Mesenchymal stem cell (in vitro differentiated cells and primary cell): ENCODE measurements around the gene ARID5A.

ENCODE experiments used
- DNase-seq: peaks from one replicate; pipeline ENCODE4 v3.0.0-alpha.2; 2013
- H2AFZ ChIP-seq: one replicate; pipeline ENCODE4 v1.6.1; 2013; ENCODE audit warnings: low read depth, mild to moderate bottlenecking, control low read depth, inconsistent platforms, low read length, moderate library complexity
- H2AK5ac ChIP-seq: 2 replicates; pipeline ENCODE4 v1.6.1; 2013; ENCODE audit warnings: low read length, moderate library complexity, mild to moderate bottlenecking, inconsistent platforms; ENCODE audit not compliant: severe bottlenecking
- H2BK120ac ChIP-seq: one replicate; pipeline ENCODE4 v1.6.1; 2013; ENCODE audit warnings: low read depth, mild to moderate bottlenecking, inconsistent platforms, low read length, moderate library complexity
- H2BK12ac ChIP-seq, 2 experiments: one replicate each; pipeline ENCODE4 v1.6.1; 2013; ENCODE audit warnings: inconsistent platforms in 2 of 2, low read length in 2 of 2, mild to moderate bottlenecking in 2 of 2, moderate library complexity in 2 of 2, control low read depth in 1 of 2
- H2BK15ac ChIP-seq: one replicate; pipeline ENCODE4 v1.6.1; 2013; ENCODE audit warnings: mild to moderate bottlenecking, low read depth, inconsistent platforms; ENCODE audit not compliant: poor library complexity, severe bottlenecking
- H2BK5ac ChIP-seq: 2 replicates; pipeline ENCODE4 v1.6.1; 2013; ENCODE audit warnings: low read depth, mild to moderate bottlenecking, low read length, control low read depth, inconsistent platforms; ENCODE audit not compliant: poor library complexity, severe bottlenecking
- H3K14ac ChIP-seq, 2 experiments: one replicate each; pipeline ENCODE4 v1.6.1; 2013; ENCODE audit warnings: inconsistent platforms in 2 of 2, low read length in 2 of 2, control low read depth in 1 of 2, mild to moderate bottlenecking in 1 of 2, moderate library complexity in 1 of 2
- H3K18ac ChIP-seq, 2 experiments: one replicate each; pipeline ENCODE4 v1.6.1; 2013; ENCODE audit warnings: inconsistent platforms in 2 of 2, low read length in 2 of 2, control low read depth in 1 of 2, low read depth in 1 of 2, mild to moderate bottlenecking in 1 of 2
- H3K23ac ChIP-seq, 2 experiments: one replicate each; pipeline ENCODE4 v1.6.1; 2013; ENCODE audit warnings: inconsistent platforms in 2 of 2, low read length in 2 of 2, mild to moderate bottlenecking in 2 of 2, moderate library complexity in 2 of 2, control low read depth in 1 of 2
- H3K27ac ChIP-seq: 2 replicates; pipeline ENCODE4 v1.5.1; 2013; ENCODE audit warnings: mild to moderate bottlenecking, moderate library complexity, low read length, control low read depth, inconsistent platforms; ENCODE audit not compliant: poor library complexity, severe bottlenecking
- H3K27me3 ChIP-seq, 2 experiments: 2 replicates each; pipeline versions ENCODE4 v1.6.1 to v1.7.0; 2013; ENCODE audit warnings: low read length in 2 of 2, mild to moderate bottlenecking in 2 of 2, moderate library complexity in 2 of 2, control low read depth in 1 of 2, inconsistent platforms in 1 of 2; ENCODE audit not compliant: control insufficient read depth in 1 of 2, insufficient read depth in 1 of 2
- H3K36me3 ChIP-seq, 2 experiments: 2 replicates each; pipeline versions ENCODE4 v1.6.1 to v1.7.0; 2013; ENCODE audit warnings: low read length in 2 of 2, control low read depth in 1 of 2, inconsistent platforms in 1 of 2, low read depth in 1 of 2, mild to moderate bottlenecking in 1 of 2; ENCODE audit not compliant: insufficient read depth in 2 of 2, control insufficient read depth in 1 of 2
- H3K4ac ChIP-seq, 2 experiments: one replicate each; pipeline ENCODE4 v1.6.1; 2013; ENCODE audit warnings: inconsistent platforms in 2 of 2, low read length in 2 of 2, mild to moderate bottlenecking in 2 of 2, moderate library complexity in 2 of 2, control low read depth in 1 of 2, low read depth in 1 of 2
- H3K4me1 ChIP-seq: 2 replicates; pipeline ENCODE4 v1.6.1; 2013; ENCODE audit warnings: low read depth, low read length, control low read depth; ENCODE audit not compliant: control insufficient read depth, insufficient read depth
- H3K4me2 ChIP-seq: 2 replicates; pipeline ENCODE4 v1.6.1; 2013; ENCODE audit warnings: low read length, mild to moderate bottlenecking, inconsistent platforms; ENCODE audit not compliant: poor library complexity, severe bottlenecking
- H3K4me3 ChIP-seq, 2 experiments: 2 replicates each; pipeline versions ENCODE4 v1.5.1 to v1.7.0; 2013; ENCODE audit warnings: low read length in 2 of 2, mild to moderate bottlenecking in 2 of 2, control low read depth in 1 of 2, low read depth in 1 of 2; ENCODE audit not compliant: insufficient read depth in 1 of 2
- H3K79me1 ChIP-seq: replicated peaks from 2 replicates; pipeline ENCODE4 v1.6.1; 2013; ENCODE audit warnings: mild to moderate bottlenecking, control low read depth, low read length, inconsistent platforms; ENCODE audit not compliant: poor library complexity, severe bottlenecking
- H3K9ac ChIP-seq: 2 replicates; pipeline ENCODE4 v1.7.0; 2013; ENCODE audit warnings: mild to moderate bottlenecking, low read length, moderate library complexity
- H3K9me3 ChIP-seq: 2 replicates; pipeline ENCODE4 v1.7.0; 2013; ENCODE audit warnings: mild to moderate bottlenecking, low read length; ENCODE audit not compliant: control insufficient read depth
- H4K8ac ChIP-seq: one replicate; pipeline ENCODE4 v1.6.1; 2013; ENCODE audit warnings: inconsistent platforms, mild to moderate bottlenecking, low read length, moderate library complexity
- H4K91ac ChIP-seq: one replicate; pipeline ENCODE4 v1.6.1; 2013; ENCODE audit warnings: mild to moderate bottlenecking, low read length, inconsistent platforms
- WGBS: methylation state at CpG from one replicate; pipeline ENCODE4 v1.1.7; 2013; ENCODE audit warnings: mixed read lengths; 5-methylcytosine and 5-hydroxymethylcytosine counted together

Gene ARID5A

DNA sequence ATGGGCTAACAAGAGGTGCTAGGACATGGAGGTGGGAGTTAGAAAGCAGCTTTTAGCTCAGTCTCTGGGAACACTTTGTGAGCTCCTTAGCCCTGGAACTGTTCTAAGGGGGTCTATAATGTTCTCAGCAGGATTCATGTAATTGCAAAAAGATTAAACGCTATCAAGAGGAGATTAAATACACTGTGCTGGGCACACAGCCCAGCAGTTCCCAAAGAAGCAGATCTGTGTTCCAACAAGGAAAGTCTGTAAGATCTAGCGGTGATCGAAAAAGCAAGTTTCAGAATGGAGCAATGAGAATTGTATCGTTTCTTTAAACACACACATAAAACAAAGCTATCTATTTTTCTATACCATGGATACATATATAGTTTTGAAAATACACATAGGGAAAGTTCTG is 2.4 kb upstream of the ARID5A start:
- Histone ChIP-seq H3K23ac (no peak overlapping the region), H4K91ac (no peak overlapping the region), H3K27ac (no peak overlapping the region), H3K9ac (peak overlapping the region; percentile 56), H3K79me1 (peaks cover 16% of the 10 kb centered on the region), H3K4me3 (peak overlapping the region in 1 of 2 experiments; percentile 45), H3K14ac (no peak overlapping the region), H2BK12ac (no peak overlapping the region), H3K4ac (no peak overlapping the region), H2AK5ac (no peak overlapping the region), H3K36me3 (no peaks in the 10 kb centered on the region), H3K9me3 (no peaks in the 10 kb centered on the region), H3K4me1 (peaks cover 51% of the 10 kb centered on the region), H3K4me2 (no peak overlapping the region), H3K27me3 (no peaks in the 10 kb centered on the region), H3K18ac (no peak overlapping the region), H2BK5ac (no peak overlapping the region), H4K8ac (no peak overlapping the region), H2BK120ac (no peak overlapping the region), H2BK15ac (no peak overlapping the region), H2AFZ (no peak overlapping the region)
- no peak for DNase-seq
- 97% methylated on average over 3 of the region's 4 CpGs for WGBS

DNA sequence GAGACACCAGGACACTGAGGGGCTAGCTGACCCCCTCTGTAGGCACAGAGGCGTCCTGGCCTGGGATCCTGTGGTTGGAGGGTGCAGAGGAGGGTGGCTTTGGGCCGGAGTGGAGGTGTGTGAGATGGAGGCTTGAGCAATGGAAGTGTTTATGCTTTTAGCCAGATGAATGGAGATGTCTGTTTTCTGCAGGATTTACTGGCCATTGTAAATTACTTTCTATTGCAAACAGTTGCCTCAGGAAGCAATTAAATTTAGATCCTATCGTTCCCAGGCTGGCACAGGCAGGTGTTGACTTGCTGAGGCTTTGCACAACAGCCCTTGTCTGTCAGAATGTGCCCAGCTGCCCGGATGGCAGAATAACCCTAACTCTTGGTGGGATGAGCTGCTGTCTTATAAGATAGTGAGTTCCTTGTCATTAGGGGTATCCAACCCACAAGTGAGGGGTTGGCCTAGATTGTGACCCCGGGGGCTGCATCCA is 1.8 kb upstream of the ARID5A start:
- Histone ChIP-seq H4K91ac (no peak overlapping the region), H3K9me3 (no peaks in the 10 kb centered on the region), H3K23ac (no peak overlapping the region), H3K9ac (no peak overlapping the region), H2AFZ (no peak overlapping the region), H2BK12ac (no peak overlapping the region), H2BK120ac (no peak overlapping the region), H3K4me2 (no peak overlapping the region), H3K79me1 (peaks cover 22% of the 10 kb centered on the region), H3K4me1 (peaks cover 53% of the 10 kb centered on the region), H2BK15ac (no peak overlapping the region), H3K4ac (no peak overlapping the region), H3K27me3 (no peaks in the 10 kb centered on the region), H3K27ac (no peak overlapping the region), H2BK5ac (no peak overlapping the region), H3K18ac (no peak overlapping the region), H3K36me3 (no peaks in the 10 kb centered on the region), H2AK5ac (no peak overlapping the region), H3K14ac (no peak overlapping the region), H4K8ac (no peak overlapping the region), H3K4me3 (no peak overlapping the region)
- DNase-seq, result no peak
- 50% methylated on average over 5 of the region's 5 CpGs for WGBS

- Histone ChIP-seq H3K79me1 (peaks cover 26% of the 10 kb centered on the region), H2BK120ac (no peak overlapping the region), H3K4ac (no peak overlapping the region), H3K9me3 (no peaks in the 10 kb centered on the region), H3K4me2 (no peak overlapping the region), H3K4me3 (no peak overlapping the region), H3K23ac (no peak overlapping the region), H4K91ac (no peak overlapping the region), H2AK5ac (no peak overlapping the region), H3K9ac (no peak overlapping the region), H2BK12ac (no peak overlapping the region), H3K27me3 (no peaks in the 10 kb centered on the region), H2BK5ac (no peak overlapping the region), H3K18ac (no peak overlapping the region), H4K8ac (no peak overlapping the region), H2AFZ (no peak overlapping the region), H3K36me3 (no peaks in the 10 kb centered on the region), H3K14ac (no peak overlapping the region), H2BK15ac (no peak overlapping the region), H3K27ac (no peak overlapping the region), H3K4me1 (peaks cover 49% of the 10 kb centered on the region)
- WGBS, result 81% methylated on average over 3 of the region's 4 CpGs
- DNase-seq, result no peak
Measured at GRCh38 chr2:96535331-96535730, 1.2 kb upstream of the ARID5A start.

DNA sequence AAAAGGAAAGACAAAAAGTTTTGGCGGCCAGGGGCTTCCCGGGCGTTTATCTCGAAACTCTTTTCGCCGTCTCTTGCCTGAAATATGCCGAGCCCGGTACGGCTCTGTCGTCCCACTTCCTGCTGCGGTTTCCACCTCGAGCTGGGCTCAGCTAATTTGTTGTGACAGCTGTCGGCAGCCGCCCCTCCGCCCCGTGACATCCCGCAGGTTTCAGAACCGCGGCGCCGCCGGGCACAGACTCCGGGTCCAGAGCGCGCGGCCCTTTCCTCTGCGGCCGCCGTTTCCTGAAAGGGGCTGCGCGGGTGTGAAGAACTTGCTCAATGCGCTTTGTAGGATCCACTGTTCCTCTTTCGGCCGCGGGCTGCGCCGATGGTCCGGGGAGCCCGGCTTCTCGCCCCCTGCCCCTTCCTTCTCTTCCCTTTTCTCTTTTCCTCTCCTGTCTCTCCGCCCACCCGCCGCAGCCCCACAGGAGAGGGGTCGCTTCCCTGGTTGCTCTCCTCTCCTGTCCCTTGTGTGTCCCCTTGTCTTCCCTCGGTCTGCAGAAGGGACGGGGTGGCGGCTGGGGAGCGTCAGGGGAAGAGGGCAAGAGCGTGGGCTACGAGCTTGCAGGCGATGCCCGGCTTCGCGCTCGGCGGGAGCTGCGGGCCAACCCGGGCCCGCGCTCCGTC is 648 bp downstream of the ARID5A start:
- Histone ChIP-seq H3K27ac (no peak overlapping the region), H3K79me1 (peaks cover 32% of the 10 kb centered on the region), H3K4me2 (peak overlapping the region; percentile 94), H2BK120ac (peak overlapping the region; percentile 24), H3K27me3 (no peaks in the 10 kb centered on the region), H2BK12ac (no peak overlapping the region), H4K91ac (no peak overlapping the region), H3K18ac (peak overlapping the region; percentile 66 to 70), H3K14ac (peak overlapping the region in 1 of 2 experiments; percentile 93), H3K36me3 (peaks cover 0 to 2% of the 10 kb centered on the region in 2 experiments), H2BK5ac (peak overlapping the region; percentile 26), H4K8ac (peak overlapping the region; percentile 20), H3K4me3 (peak overlapping the region; percentile 76 to 86), H3K4me1 (peaks cover 35% of the 10 kb centered on the region), H3K9me3 (no peaks in the 10 kb centered on the region), H2AFZ (peak overlapping the region; percentile 77), H2BK15ac (peak overlapping the region; percentile 34), H3K4ac (no peak overlapping the region), H2AK5ac (no peak overlapping the region), H3K23ac (peak overlapping the region in 1 of 2 experiments; percentile 74), H3K9ac (peak overlapping the region; percentile 84)
- under 1% methylated on average over 59 of the region's 61 CpGs for WGBS
- DNase-seq, result peak; percentile 69
